GM18873 (cell line): ENCODE measurements around the gene EDAR.

ENCODE experiments used
- ATAC-seq: cut with Tn5 transposase; IDR thresholded peaks from one replicate; pipeline ENCODE4 v1.9.1; 2021; ENCODE audit warnings: mild to moderate bottlenecking, moderate library complexity, moderate number of reproducible peaks; ENCODE audit not compliant: unreplicated experiment, low FRiP score

Gene EDAR

GRCh38 chr2:108988796-108989713 is at the start of gene EDAR:
TSS of gene EDAR (minus strand) at chr2:108989220. CDS start at chr2:108931014, 58,206 bp downstream.
- no peak for ATAC-seq

GRCh38 chr2:109033171-109033570 is 44.2 kb upstream of the EDAR start:
- no peak for ATAC-seq

- no peak for ATAC-seq
Observed at GRCh38 chr2:109032229-109032820, 43.3 kb upstream of the EDAR start.

- no peak for ATAC-seq
Observed at GRCh38 chr2:109031476-109032228, 42.6 kb upstream of the EDAR start.

- ATAC-seq = no peak
Observed at GRCh38 chr2:109030870-109031475, 42.0 kb upstream of the EDAR start.

- ATAC-seq = no peak
Observed at GRCh38 chr2:109029490-109030201, 40.6 kb upstream of the EDAR start.

- ATAC-seq = no peak
Observed at GRCh38 chr2:109028738-109029489, 39.9 kb upstream of the EDAR start.

GRCh38 chr2:109028277-109028676 is 39.3 kb upstream of the EDAR start:
- no peak for ATAC-seq

- ATAC-seq = no peak
Observed at GRCh38 chr2:109027702-109028101, 38.7 kb upstream of the EDAR start.

GRCh38 chr2:109024477-109024876 is 35.5 kb upstream of the EDAR start:
- no peak for ATAC-seq

- ATAC-seq = no peak
Observed at GRCh38 chr2:109021895-109022300, 32.9 kb upstream of the EDAR start.

- no peak for ATAC-seq
Observed at GRCh38 chr2:109020217-109020637, 31.2 kb upstream of the EDAR start.

GRCh38 chr2:109018452-109018851 is 29.4 kb upstream of the EDAR start:
- ATAC-seq = no peak

- no peak for ATAC-seq
Observed at GRCh38 chr2:109017017-109017416, 28.0 kb upstream of the EDAR start.

- no peak for ATAC-seq
Observed at GRCh38 chr2:109016376-109016775, 27.4 kb upstream of the EDAR start.

GRCh38 chr2:109014476-109014875 is 25.5 kb upstream of the EDAR start:
- no peak for ATAC-seq

GRCh38 chr2:109013051-109013450 is 24.0 kb upstream of the EDAR start:
- ATAC-seq = no peak

GRCh38 chr2:109009920-109010610 is 21.0 kb upstream of the EDAR start:
- ATAC-seq = no peak

GRCh38 chr2:109006971-109007370 is 18.0 kb upstream of the EDAR start:
- no peak for ATAC-seq
